OCI-LY3 (cell line): ENCODE results near the gene HES6.
A peak's percentile ranks its signal among the peaks of the same experiment; 100 is the strongest.

ENCODE experiments used
- H2AFZ ChIP-seq: fragments of 200-600, 300-600 bp; shearing (Covaris generic); 2 replicates; pipeline ENCODE4 v1.6.0; 2014; ENCODE audit warnings: antibody characterized with exemption, low read depth, low read length
- H3K27ac ChIP-seq: fragments of 200-600, 300-600 bp; sonication (generic); 2 replicates; pipeline ENCODE4 v1.5.1; 2014; ENCODE audit warnings: mild to moderate bottlenecking, low read length, moderate library complexity, mixed read lengths
- H3K27me3 ChIP-seq: fragments of 200-600, 300-600 bp; sonication (generic); 2 replicates; pipeline ENCODE4 v1.6.1; 2014; ENCODE audit warnings: low read depth, low read length, mixed read lengths
- H3K36me3 ChIP-seq: fragments of 200-600, 300-600 bp; sonication (generic); replicated peaks from 2 replicates; pipeline ENCODE3; 2014; ENCODE audit warnings: low read depth, low read length, mixed read lengths
- H3K4me1 ChIP-seq: fragments of 300-600, 200-600 bp; sonication (generic); 2 replicates; pipeline ENCODE4 v1.6.1; 2014; ENCODE audit warnings: low read length, mixed read lengths
- H3K4me2 ChIP-seq: fragments of 200-600, 300-600 bp; sonication (generic); 2 replicates; pipeline ENCODE4 v1.6.1; 2014; ENCODE audit warnings: low read length, mixed read lengths
- H3K4me3 ChIP-seq: fragments of 300-600, 200-600 bp; sonication (generic); 2 replicates; pipeline ENCODE4 v1.5.1; 2014; ENCODE audit warnings: antibody characterized with exemption, mild to moderate bottlenecking, low read length, moderate library complexity
- H3K79me2 ChIP-seq: fragments of 300-600, 200-600 bp; shearing (Covaris generic); 2 replicates; pipeline ENCODE4 v1.6.1; 2014; ENCODE audit warnings: mild to moderate bottlenecking, low read length, mixed read lengths
- H3K9ac ChIP-seq: fragments of 300-600, 200-600 bp; shearing (Covaris generic); 2 replicates; pipeline ENCODE4 v1.6.0; 2014; ENCODE audit warnings: mild to moderate bottlenecking, low read length, moderate library complexity
- H3K9me3 ChIP-seq: fragments of 200-600, 300-600 bp; shearing (Covaris generic); 2 replicates; pipeline ENCODE4 v1.6.1; 2014; ENCODE audit warnings: low read length, mixed read lengths; ENCODE audit not compliant: insufficient read depth
- H4K20me1 ChIP-seq: fragments of 200-600, 300-600 bp; sonication (generic); 2 replicates; pipeline ENCODE4 v1.6.1; 2016; ENCODE audit warnings: low read length, mixed read lengths; ENCODE audit not compliant: insufficient read depth
- EZH2phosphoT487 ChIP-seq: fragments of 200-600 bp; shearing (Covaris generic); IDR thresholded peaks from 2 replicates; pipeline ENCODE4 v1.6.1; 2018; ENCODE audit warnings: antibody characterized with exemption, mixed run types, low read depth
- TF ChIP-seq, protein P1 (sequence below): fragments of 200-600, 300-600 bp; sonication (generic); IDR thresholded peaks from 2 replicates; pipeline ENCODE4 v1.5.1; 2014; ENCODE audit warnings: antibody characterized with exemption, low read length, low read depth

HES6 gene

GRCh38 chr2:238202326-238203093, 37.3 kb downstream of the HES6 start:
- TF ChIP-seq, protein P1, sequence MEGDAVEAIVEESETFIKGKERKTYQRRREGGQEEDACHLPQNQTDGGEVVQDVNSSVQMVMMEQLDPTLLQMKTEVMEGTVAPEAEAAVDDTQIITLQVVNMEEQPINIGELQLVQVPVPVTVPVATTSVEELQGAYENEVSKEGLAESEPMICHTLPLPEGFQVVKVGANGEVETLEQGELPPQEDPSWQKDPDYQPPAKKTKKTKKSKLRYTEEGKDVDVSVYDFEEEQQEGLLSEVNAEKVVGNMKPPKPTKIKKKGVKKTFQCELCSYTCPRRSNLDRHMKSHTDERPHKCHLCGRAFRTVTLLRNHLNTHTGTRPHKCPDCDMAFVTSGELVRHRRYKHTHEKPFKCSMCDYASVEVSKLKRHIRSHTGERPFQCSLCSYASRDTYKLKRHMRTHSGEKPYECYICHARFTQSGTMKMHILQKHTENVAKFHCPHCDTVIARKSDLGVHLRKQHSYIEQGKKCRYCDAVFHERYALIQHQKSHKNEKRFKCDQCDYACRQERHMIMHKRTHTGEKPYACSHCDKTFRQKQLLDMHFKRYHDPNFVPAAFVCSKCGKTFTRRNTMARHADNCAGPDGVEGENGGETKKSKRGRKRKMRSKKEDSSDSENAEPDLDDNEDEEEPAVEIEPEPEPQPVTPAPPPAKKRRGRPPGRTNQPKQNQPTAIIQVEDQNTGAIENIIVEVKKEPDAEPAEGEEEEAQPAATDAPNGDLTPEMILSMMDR: no peak
- no peak for TF ChIP-seq EZH2phosphoT487
- Histone ChIP-seq H3K9ac (peak overlapping the region; percentile 85), H3K27me3 (no peaks in the 10 kb centered on the region), H3K9me3 (no peaks in the 10 kb centered on the region), H3K36me3 (no peaks in the 10 kb centered on the region), H3K79me2 (peaks cover 63% of the 10 kb centered on the region), H2AFZ (no peak overlapping the region), H3K27ac (peak overlapping the region; percentile 40; the same call in 1 of the 2 replicates), H3K4me3 (peak overlapping the region; percentile 97), H4K20me1 (peaks cover 30% of the 10 kb centered on the region), H3K4me1 (peaks cover 18% of the 10 kb centered on the region), H3K4me2 (peak overlapping the region; percentile 99)

GRCh38 chr2:238190445-238190844, 49.4 kb downstream of the HES6 start:
- Histone ChIP-seq H3K27me3 (no peaks in the 10 kb centered on the region), H4K20me1 (no peaks in the 10 kb centered on the region; the same call in 1 of the 2 replicates), H3K79me2 (peaks cover 12% of the 10 kb centered on the region), H2AFZ (no peak overlapping the region), H3K4me2 (no peak overlapping the region), H3K4me3 (no peak overlapping the region), H3K4me1 (no peaks in the 10 kb centered on the region), H3K9me3 (no peaks in the 10 kb centered on the region), H3K27ac (no peak overlapping the region), H3K9ac (no peak overlapping the region), H3K36me3 (peaks cover 27% of the 10 kb centered on the region)
- TF ChIP-seq, protein P1: no peak
- TF ChIP-seq EZH2phosphoT487: no peak
